ENCODE results near the gene EFTUD2.

EFTUD2 gene

GRCh38 chr17:44910231-44911106 lies 11.2 kb upstream of the EFTUD2 start:
- peak; percentile 53 for DNase-seq

DNA sequence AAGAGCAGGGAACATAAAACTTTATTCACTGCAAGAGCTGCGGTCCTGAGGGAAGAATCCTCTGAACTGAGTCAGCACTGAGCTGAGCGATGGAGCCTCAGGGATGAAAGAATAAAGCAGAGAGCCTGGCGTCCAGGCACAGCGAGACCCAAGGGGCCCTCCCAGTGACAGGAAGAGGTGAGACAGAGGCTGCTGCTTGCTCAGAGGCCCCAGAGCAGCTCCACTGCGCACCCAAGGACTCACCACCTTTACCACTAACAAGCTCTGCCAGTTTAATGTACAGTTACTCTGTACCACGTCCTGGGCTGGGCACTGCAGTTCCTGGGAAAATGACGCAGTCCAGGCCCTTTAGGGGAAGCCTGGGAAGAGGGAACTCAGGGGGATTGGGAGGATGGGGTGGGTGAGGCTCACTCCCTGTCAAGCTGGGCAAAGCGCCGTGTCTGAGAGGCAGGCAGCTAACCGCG lies 10.5 kb upstream of the EFTUD2 start:
- peak; percentile 70 for DNase-seq

GRCh38 chr17:44908761-44909326 lies 9.6 kb upstream of the EFTUD2 start:
- no peak for DNase-seq

DNA sequence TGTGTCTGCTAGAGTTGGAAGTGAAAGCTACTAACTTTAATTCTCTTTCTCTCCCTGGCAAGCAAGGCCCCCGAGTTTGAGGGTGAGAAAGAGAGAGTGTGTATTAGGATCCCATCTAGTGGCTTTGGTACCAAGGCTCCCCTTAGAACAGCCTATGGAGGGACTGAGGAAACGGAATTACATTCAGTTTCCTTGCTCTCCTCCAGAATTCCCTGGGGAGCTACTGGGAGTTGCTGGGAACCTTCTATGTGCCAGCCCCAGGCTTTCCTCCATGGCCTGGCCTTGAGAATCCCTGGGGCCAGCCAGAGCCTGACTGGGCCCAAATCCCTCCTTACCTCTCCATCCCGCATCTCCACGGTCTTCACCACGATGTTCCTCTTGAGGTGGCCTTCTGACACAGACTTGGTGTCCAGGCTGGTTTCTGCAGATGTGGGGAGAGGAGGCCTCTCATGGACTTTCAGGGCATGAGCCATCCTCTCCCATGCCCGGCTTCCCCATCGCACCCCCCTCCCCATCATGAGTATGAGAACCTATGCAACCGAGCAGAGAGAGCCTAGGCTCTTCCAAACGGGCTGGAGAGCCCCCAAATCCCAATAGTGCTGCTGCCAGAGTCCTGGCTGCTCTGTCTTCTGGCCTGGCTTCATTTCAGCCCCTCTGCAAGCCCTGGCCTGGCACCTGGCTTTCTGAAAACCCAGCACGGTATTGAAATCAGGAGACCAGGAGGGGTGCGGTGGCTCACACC lies 8.7 kb upstream of the EFTUD2 start:
- no peak for DNase-seq

DNA sequence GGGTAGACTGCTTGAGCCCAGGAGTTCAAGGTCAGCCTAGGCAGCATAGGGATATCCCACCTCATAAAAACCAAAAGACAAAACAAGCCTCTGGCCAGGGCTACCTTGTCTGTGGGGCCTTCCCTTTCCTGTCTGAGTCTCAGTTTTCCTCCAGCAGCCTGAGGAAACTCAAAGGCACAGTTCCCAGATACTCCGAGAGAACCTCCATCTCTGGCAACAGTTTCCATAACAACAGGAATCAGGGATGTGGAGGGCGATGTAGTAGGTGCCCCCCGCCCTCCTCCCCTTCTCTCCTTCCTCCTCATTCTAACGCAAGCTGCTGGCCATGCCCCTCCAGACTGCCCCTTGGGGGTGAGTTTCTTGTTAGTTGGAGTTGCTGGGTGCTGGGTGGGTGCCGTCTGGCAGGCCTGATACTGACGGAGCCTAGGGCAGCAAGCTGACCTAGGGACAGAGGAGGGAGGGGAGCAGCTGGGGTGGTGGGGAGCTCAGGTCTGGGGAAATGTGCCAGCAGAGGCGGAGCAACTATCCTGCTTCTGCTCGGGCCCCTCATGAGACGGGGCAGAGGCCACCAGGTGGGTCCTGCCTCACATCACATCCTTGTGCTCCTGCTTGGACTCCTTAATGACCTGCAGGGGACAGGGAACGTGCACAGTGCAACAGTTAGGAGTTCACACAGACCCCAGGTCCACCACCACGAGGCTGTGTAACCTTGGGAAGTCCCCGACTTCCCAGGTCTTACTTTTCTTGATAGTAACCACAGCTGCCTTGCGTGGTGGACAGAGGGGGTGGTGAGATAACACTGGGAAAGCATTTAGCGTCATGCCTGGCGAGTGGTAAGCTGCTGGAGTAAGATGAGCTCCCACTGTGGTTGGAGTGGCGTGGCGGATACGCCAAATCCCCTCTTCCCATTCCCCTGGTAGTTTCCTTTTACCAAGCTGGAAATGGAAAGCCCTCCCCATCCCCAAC lies 7.8 kb upstream of the EFTUD2 start:
- DNase-seq: peak; percentile 56

DNA sequence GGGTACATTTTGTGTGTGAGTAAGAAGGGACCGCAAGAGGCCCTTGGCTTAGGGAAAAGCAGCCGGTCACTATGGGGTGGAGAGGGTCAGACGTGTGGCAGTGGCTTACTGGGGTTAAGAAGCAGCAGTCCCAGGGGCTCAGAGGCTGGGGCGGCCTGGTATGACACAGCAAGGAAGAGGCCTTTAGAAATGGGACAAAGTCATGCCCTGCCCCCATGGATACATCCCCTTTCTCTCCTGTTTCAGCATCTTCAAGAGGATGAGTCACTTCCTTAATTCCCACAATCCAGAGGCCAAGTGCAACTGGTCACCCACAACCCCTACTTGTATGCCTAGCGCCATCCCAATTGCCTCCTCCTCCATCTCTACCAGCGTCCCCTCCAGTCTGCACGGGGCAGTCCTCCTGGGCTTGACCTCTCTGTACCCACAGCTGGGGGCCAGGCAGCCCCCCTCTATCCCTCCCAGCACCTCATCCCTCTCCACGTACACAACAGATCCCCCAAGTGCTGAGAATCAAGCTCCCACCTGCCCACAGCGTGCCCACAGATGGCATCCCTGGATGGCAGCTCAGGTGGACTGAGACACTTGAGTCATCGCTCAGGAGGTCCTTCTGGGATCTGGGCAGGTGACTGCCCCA lies 6.9 kb upstream of the EFTUD2 start:
- DNase-seq: peak; percentile 86

DNA sequence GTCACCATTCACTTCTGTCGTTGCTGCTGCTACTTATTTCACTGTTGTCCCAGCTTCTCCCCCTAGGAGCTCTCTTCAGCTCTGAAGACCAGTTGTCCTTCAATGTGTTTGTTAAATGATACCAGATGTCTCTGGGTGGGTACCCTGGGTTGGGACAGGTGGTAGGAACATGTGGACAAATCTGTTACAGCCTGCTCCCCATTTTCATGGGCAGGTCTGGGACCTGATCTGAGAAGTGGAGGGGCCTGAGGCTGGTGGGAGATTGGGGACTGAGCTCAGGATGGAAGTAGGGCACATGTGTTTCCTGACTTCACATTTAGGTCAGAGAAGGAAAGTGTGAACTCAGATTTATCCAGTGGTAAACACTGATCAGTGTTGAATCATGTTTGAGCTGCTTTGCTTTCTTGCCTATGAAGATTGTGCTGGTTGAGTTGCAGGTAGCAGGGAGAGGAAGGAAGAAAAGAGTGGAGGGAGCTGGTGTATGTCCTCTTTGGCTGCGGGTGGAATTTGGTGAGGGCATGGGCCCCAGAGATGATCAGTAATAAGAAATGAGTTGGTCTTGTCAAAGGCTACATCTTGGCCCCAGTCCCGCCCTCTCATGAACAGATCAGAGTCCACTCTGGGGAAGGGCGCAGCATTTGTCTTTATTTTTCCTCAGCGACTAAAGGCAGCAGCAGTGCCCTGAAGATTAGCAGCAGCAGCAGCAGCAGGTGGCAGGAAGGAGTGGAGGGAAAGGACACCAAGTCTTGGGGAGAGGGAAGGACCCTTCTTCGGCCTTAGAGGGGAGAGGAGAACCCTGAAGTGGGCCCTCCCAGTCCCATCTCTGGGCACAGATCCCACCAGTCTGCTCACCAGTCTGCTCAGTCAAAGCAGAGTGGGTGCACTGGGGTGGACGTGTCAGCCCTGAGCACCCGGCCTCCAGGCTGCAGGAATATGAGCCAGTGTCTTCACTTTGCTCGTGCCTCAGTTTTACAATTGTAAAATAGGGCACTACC lies 6.1 kb upstream of the EFTUD2 start:
- no peak for DNase-seq

- DNase-seq: peak; percentile 53
Observed at GRCh38 chr17:44904001-44904984, 5.0 kb upstream of the EFTUD2 start.

GRCh38 chr17:44903012-44903685 lies 3.9 kb upstream of the EFTUD2 start:
- DNase-seq: no peak

- DNase-seq: no peak
Observed at GRCh38 chr17:44902135-44902760, 3.0 kb upstream of the EFTUD2 start.

DNA sequence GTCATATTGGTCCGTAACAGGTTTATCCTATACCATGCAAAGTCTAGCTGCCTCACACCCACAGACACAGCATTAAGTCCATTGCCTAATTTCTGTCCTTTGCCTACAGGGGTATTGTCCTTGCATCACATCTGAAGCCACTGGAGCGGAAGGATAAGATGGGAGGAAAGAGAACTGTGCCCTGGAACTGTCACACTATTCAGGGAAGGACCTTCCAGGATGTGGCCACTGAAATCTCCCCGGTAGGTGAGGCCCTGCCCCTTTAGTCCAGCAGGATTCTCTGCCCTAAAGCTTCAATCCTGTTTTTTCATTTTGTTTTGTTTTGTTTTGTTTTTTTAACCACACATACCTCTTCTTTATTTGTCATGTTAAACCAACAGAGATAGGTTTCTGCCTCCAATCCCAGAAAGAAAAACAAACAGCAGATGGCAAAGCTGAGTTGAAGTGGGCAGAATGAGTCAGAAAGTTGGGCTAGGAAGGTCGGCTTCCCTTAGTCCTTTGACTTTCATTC lies 2.2 kb upstream of the EFTUD2 start:
- no peak for DNase-seq

- DNase-seq: no peak
Observed at GRCh38 chr17:44900894-44901293, 1.6 kb upstream of the EFTUD2 start.

DNA sequence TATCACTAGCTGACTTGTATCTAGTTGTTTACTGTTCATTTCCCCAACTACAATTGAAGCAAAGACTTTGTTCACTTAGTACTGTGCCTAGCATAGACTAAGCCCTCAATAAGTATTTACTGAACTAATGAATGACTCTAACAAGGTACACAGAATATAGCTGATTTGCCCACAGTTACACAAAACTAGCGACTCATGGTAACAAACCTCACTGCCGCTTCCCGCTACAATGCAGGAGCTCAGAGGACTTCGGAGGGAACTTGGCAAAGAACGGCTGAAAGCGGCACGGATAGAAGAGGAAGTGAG lies 524 bp downstream of the EFTUD2 start:
- no peak for DNase-seq

DNA sequence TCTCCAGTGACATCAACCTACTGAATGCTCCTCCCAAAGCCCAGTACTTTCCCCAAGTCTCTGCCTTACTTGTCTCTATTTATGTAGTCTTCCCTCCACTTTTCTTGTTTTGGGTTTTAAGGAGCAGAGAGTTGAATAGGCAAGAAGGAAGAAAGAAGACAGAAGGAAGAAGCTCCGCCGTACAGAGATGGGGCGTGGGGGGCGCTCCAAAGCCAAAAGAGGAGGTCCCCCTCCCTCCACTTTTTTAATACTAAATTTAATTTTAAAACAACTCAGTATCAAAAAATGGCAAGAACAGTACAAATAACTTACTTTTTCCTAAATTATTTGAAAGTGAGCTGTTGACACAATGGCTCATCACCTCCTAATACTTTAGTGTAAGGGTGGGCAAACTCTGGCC lies 4.6 kb downstream of the EFTUD2 start:
- no peak for DNase-seq

- DNase-seq: no peak
Observed at GRCh38 chr17:44892250-44892649, 7.0 kb downstream of the EFTUD2 start.

- no peak for DNase-seq
Observed at GRCh38 chr17:44889003-44889402, 10.2 kb downstream of the EFTUD2 start.

DNA sequence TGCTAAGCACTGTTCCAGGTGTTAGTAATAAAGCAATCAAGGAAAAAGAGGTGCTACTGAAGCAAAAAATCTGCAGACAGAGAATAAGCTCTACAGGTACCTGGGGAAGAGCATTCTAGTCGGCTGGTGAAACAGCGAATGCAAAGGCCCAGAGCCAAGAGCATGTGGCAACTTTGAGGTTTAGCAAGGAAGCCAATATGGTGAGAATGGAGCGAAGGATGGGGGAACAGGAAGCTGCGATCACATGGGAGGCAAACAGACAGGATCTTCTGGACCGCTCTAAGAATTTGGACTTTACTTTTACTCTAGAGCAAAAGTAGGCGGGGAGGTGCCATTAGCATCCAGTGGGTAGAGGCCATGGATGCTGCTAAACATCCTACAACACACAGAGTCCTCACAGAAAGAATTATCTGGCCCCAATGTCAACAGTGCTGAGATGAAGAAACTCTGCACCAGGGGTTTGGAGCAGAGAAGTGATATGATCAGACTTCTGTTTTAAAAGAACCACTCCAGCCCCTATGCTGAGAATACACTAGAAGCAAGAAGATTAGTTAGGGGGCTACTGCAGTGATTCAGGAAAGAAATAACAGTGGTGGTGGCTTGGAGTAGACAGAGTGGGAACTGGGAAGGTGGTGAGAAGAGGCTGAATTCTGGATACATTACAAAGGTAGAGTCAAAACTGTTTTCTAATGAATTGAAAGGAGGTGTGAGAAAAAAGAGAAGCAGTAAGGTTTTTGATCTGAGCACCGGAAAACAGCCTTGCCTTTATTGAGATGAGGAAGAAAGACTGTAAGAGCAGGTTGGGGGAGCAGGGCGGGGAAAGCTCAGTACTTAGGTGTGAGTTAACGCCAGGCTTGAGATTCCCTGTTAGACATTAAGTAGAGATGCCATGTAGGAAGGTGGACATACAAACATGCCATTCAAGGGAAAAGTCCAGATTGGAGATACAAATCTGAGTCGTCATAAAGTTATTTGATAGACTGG lies 11.0 kb downstream of the EFTUD2 start:
- no peak for DNase-seq
